HTR-8/SVneo (cell line): ENCODE results near the gene KCNH3.
"Not testable (repeated sequence)": the region's sequence is repeated elsewhere in the genome, so short reads cannot be mapped to it uniquely, and the experiment has no call there.

Source experiments
- DNase-seq: peaks from one replicate; pipeline ENCODE4 v3.0.0; 2011; ENCODE audit warnings: low spot score, mixed read lengths; ENCODE audit not compliant: insufficient read length
- FAIRE-seq: peaks from 2 replicates; lab custom pipeline; 2011; peaks lifted over from hg19 to GRCh38; lab: Jason Lieb, UNC

Gene KCNH3

GRCh38 chr12:49527361-49528130 lies 11.3 kb upstream of the KCNH3 start:
- DNase-seq (no peak), FAIRE-seq (no peak)

GRCh38 chr12:49529414-49529813 lies 9.4 kb upstream of the KCNH3 start:
- FAIRE-seq (no peak), DNase-seq (no peak)

GRCh38 chr12:49531745-49532144 lies 7.1 kb upstream of the KCNH3 start:
- no peak for DNase-seq
- FAIRE-seq, result no peak

GRCh38 chr12:49533331-49533730 lies 5.5 kb upstream of the KCNH3 start:
- DNase-seq (no peak), FAIRE-seq (no peak)

- not testable (repeated sequence) for FAIRE-seq
Observed at GRCh38 chr12:49534122-49534521, 4.7 kb upstream of the KCNH3 start.

GRCh38 chr12:49534731-49535278 lies 4.0 kb upstream of the KCNH3 start:
- DNase-seq (no peak), FAIRE-seq (no peak)

More at GRCh38 chr12:49534122-49534521, 4.7 kb upstream of the KCNH3 start:
- DNase-seq, result not testable (repeated sequence)

- peak; percentile 9 for FAIRE-seq
- DNase-seq, result no peak
Observed at GRCh38 chr12:49535921-49536525, 2.8 kb upstream of the KCNH3 start.

- no peak for FAIRE-seq
Observed at GRCh38 chr12:49536526-49537071, 2.2 kb upstream of the KCNH3 start.

GRCh38 chr12:49537231-49537751 lies 1.5 kb upstream of the KCNH3 start:
- FAIRE-seq, result no peak
- DNase-seq, result no peak

More at GRCh38 chr12:49536526-49537071, 2.2 kb upstream of the KCNH3 start:
- no peak for DNase-seq

- no peak for FAIRE-seq
Observed at GRCh38 chr12:49537752-49538509, 899 bp upstream of the KCNH3 start.

GRCh38 chr12:49539406-49540228 lies 787 bp downstream of the KCNH3 start:
- FAIRE-seq, result no peak
- no peak for DNase-seq

More at GRCh38 chr12:49537752-49538509, 899 bp upstream of the KCNH3 start:
- no peak for DNase-seq

- FAIRE-seq, result peak; percentile 51
- DNase-seq, result no peak
Observed at GRCh38 chr12:49540229-49541139, 1.7 kb downstream of the KCNH3 start.

- FAIRE-seq (no peak), DNase-seq (no peak)
Observed at GRCh38 chr12:49541140-49541861, 2.5 kb downstream of the KCNH3 start.

- no peak for FAIRE-seq
- no peak for DNase-seq
Observed at GRCh38 chr12:49541911-49542505, 3.2 kb downstream of the KCNH3 start.

- DNase-seq (no peak), FAIRE-seq (no peak)
Observed at GRCh38 chr12:49542592-49543160, 3.8 kb downstream of the KCNH3 start.

GRCh38 chr12:49543221-49543913 lies 4.5 kb downstream of the KCNH3 start:
- DNase-seq, result no peak
- no peak for FAIRE-seq
